Effector CD4-positive, alpha-beta T cell (primary cell): ENCODE results near the gene CNNM3.
A peak's percentile ranks its signal among the peaks of the same experiment; 100 is the strongest.
"Not testable (repeated sequence)": the region's sequence is repeated elsewhere in the genome, so short reads cannot be mapped to it uniquely, and the experiment has no call there.

Experiments
- DNase-seq: peaks from one replicate; pipeline ENCODE4 v3.0.0-alpha.2; 2020
- total RNA-seq: gene quantifications from one replicate; lab custom pipeline; 2026; lab: John Stamatoyannopoulos, UW

The CNNM3 gene
- 47.5 reads per million, percentile 67 among the genes with 10 or more reads in this experiment for total RNA-seq

- DNase-seq, result peak; percentile 93
Observed at GRCh38 chr2:96816127-96816835, at the start of gene CNNM3. CNNM3 (plus strand) TSS chr2:96816268; CDS start chr2:96816278, 10 bp downstream.

- DNase-seq, result no peak
Observed at GRCh38 chr2:96767135-96767871, 48.8 kb upstream of the CNNM3 start.

DNA sequence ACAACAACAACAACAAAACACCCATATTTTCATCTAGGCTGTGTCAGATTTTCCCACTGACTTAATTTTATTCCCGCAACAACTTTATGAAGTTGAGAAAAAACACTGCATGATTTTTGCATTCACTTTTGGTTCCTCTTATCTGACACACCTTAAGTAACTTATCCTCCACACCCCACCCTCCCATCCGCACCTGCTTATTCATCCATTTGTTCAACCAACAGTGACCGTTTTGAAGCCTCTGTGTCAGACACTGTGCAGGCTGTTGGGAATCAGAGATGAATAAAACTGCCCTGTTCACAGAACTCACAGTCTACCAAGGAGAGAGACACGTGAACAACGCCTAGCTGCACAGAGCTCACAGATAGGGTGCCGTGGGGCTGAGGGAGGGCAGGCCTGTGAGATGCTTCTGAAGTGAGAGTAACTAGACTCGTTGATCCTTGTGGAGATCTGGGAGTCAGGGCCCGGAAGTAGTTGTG, 47.9 kb upstream of the CNNM3 start:
- no peak for DNase-seq

DNA sequence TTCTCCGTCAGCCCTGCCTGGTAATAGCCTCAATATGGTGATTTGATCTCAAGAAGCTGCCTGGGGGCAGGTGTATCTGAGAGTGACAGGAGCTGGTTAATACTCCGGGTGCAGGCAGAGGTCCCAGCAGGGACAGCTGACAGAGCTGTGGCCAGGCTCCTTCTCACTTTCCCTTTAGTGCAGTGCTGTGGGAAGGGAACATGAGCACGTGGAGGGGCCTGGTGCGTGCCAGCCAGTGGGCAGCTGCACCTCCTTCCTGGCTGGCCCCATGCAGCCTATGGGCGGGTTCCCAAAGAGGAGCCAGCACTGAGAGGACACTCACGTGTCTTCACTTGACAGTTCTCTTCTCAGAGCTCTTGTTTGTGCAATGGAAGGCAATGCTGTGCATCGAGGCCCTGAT, 46.3 kb upstream of the CNNM3 start:
- no peak for DNase-seq

GRCh38 chr2:96770442-96771202, 45.4 kb upstream of the CNNM3 start:
- no peak for DNase-seq

DNA sequence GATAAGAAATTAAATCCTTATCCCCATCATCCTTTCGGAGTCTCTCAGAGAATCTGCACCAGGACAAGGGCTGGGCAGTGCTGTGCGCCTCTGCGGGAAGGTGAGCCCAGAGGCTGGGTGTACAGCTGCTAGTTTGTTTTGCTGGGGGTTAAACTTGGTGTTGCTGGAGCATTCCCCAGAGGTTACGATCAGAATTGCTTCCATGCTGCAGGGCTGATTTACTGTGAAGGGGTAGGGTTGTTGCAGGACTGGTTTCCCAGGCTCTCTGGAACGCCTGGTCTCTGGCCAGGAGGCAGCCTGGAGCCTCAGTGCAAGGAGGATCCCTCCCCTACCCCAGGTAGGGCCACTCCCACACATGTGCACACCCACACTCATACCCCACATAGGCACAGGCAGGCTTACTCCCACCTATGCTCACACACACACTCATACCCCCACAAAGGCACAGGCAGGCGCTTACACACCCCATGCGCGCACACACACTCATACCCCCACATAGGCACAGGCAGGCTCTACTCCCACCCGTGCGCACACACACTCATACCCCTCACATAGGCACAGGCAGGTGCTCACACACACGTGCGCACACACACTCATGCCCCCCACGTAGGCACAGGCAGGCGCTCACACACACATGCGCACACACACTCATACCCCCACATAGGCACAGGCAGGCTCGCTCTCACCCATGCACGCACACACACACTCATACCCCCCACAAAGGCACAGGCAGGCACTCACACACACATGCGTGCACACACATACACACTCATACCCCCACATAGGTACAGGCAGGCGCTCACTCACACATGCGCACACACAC, 44.1 kb upstream of the CNNM3 start:
- no peak for DNase-seq

GRCh38 chr2:96772903-96773671, 43.0 kb upstream of the CNNM3 start:
- no peak for DNase-seq

DNA sequence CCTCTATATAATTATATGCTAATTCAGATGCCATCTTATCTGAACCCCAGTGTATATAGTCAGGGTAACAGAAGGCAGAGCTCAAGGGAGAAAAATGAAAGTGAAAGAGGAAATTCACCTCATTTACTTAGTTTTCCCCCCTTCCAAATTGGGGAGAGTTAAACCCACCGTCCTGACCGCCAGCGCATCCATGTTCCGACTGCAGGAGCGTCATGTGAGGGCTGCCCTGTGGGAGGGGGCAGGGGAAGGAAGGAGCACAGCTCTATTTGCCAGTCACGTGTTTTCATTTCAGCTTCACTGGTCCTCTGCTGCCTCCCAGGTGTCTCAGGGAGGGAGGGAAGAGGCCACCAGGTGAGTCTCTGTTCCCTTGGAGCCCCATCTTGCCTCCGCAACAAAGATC, 42.1 kb upstream of the CNNM3 start:
- DNase-seq, result peak; percentile 29

DNA sequence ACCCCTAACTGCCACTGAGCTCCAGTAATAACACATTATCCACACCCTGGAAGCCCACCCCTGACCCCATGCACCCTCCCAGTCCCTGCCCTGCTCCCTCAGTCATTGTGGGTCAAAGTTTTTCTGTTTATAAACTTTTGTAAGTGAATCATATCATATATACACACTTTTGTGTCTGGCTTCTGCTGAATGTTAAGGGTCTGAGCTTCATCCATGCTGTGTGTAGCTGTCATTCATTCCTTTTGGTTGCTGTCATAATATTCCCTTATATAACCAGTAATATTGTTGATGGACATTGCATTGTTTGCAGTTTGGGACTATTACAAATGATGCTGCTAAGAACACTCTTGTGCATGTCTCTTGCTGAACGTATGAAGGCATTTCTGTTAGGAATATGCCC, 40.9 kb upstream of the CNNM3 start:
- no peak for DNase-seq

GRCh38 chr2:96783388-96783787, 32.7 kb upstream of the CNNM3 start:
- DNase-seq, result no peak

DNA sequence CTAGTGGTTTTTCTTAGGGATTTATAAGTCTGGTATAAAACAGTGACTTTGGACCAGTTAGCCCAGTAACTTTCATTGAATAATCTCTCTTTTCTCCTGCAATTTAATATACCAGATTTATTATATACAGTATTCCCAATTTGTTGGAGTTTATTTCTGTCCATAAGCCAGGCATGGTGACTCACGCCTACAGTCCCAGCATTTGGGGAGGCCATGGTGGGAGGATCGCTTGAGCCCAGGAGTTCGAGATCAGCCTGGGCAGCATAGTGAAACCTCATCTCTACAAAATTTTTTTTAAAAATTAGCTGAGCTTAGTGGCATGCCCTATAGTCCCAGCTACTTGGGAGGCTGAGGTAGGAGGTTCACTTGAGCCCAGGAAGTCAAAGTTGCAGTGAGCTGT, 28.7 kb upstream of the CNNM3 start:
- no peak for DNase-seq

DNA sequence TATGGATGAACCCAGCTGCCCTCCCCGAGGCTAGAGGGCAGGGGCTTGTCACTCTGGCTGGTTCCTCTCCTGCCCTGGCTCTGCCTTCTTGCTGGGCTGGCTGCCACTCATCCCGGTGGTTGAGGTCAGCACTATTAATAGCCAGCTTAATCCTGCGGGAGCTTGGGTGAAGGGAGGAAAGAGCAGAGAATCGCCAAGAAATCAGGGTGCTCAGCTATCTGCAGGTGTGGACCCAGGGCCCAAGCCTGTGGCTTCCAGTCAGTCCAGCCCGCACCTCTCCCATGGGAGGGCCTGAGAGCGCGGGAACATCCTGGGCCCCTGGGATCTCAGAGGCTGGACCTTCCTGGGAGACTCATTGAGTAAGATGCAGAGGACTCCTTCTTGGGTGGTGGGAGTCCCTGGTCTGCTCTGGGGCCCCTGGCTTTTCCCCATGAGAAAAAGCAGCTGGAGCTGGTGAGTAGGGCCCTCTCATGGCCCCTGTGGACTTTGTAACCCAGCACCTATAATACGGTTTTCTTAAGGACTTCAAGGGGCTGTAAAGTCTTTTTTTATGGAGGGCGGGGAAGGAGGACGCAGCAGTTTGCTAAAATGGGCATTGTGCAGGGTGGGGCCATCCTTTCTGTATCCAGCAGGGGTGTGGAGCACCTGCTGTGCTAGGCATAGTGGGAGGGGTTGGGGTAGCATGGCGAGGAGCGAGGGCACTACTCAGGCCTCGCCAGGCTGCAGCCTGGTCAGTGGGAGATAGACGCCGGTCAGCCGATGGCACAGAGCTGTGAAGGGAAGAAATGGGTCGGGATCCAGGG, 27.4 kb upstream of the CNNM3 start:
- no peak for DNase-seq

DNA sequence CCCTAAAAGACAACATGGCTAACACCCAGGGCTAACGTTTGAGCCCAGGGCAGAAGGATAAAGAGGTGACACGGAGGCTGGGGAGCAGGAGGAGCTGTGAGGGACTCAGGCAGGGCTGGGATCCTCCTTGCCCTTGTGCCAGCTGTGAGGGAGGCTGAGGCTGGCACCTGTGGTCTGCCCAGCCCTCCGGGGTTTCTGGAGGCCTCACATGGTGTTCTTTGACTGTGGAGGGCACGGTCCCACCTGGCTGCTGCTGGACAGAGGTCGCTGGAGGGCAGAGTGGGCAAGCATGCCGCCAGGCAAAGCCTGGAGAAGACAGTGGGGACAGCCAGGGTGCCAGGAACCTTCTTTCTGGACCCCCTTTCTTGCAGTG, 26.8 kb upstream of the CNNM3 start:
- DNase-seq, result no peak

- DNase-seq, result no peak
Observed at GRCh38 chr2:96792772-96793749, 23.0 kb upstream of the CNNM3 start.

DNA sequence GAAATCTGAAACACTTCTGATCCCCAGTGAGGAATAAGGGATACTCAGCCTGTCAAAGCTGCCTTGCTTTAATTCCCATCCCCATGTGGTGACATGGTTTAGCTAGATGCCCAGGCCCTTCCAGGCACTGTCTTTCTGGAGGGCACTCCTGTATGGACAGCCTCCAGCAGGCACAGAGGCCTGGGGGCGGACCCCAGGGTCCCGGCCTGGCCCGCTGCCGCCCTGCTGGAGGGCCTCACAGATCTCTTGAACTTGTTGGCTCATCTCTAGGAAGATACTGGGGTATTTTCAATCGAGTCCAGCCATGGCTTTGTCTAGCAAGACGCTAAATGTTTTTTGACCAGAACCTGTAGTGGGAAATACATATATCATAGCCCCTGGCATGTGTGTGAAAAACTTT, 21.0 kb upstream of the CNNM3 start:
- DNase-seq, result no peak

DNA sequence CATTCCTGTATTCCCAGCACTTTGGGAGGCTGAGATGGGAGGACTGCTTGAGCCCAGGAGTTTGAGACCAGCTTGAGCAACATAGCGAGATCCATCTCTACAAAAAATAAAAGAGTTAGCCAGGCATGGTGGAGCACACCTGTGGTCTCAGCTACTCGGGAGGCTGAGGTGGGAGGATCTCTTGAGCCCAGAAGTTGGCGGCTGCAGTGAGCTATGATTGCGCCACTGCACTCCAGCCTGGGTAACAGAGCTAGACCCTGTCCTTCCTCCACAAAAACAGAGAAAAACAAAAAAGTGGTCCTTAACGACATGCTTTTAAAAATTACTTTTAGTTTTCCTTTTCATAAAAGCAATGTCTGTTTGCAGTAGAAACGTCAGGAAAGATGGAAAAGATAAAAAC, 19.6 kb upstream of the CNNM3 start:
- not testable (repeated sequence) for DNase-seq

DNA sequence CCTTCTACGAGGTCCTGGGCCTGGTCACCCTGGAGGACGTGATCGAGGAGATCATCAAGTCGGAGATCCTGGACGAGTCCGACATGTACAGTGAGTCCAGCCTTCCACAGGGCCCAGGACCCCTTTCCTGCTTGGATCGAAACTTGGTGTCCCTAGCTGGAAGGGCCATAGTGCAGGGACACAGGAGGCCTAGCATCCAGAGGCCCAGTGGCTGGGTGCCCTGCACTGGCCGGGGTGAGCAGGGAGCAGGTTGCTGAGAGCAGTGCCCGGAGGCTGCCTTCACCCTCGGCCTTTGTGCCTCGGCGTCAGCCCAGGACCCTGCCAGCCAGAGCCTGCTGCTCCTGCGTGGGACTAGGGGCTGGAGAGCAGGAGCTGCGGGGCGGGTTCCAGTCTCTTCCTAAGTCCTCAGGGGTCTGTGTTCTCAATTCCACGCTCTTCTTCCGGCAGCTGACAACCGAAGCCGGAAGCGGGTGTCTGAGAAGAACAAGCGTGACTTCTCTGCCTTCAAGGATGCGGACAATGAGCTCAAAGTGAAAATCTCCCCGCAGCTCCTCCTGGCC, 18.9 kb upstream of the CNNM3 start:
- DNase-seq, result no peak

DNA sequence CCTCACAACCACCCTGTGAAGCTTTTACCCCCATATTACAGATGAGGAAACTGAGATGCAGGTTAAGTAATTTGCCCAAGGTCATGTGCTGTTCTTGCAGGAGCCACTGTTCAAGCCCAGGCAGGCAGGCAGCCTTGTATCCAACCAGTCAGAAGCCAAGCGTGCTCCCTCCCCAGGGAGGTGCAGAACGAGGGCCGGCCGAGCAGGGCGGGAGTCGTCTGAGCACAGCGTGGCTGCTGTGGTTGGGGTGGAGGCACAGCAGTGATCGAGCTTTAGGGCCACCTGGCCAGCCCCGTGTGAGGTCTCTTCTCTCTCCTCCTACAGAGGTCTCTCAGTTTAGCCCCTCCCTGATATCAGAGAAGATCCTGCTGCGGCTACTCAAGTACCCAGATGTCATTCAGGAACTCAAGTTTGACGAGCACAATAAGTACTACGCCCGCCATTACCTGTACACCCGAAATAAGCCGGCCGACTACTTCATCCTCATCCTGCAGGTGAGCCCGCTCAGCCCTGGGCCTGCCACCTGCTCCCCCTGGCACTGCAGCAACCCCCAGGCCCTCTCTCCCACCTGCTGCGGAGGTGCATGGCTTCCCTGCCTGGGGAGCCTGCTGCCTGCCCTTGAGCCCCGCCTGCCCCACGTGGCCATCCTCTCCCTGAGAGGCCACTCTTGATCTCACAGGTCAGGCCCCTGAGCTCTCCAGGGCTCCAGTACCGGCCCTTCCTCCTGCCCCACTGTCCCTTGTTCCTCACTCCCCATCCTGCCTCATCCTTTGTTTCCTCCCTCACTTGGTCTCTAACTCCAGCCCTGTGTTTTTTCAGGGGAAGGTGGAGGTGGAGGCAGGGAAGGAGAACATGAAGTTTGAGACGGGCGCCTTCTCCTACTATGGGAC, 17.1 kb upstream of the CNNM3 start:
- no peak for DNase-seq
